GM12801 (cell line): ENCODE results near the gene CAMKMT.

Source experiments
- CTCF ChIP-seq: IDR thresholded peaks from one replicate; pipeline ENCODE4 v1.5.1; 2011; ENCODE audit warnings: control low read depth; ENCODE audit not compliant: insufficient read length; ENCODE audit errors: extremely low read depth

Gene CAMKMT

DNA sequence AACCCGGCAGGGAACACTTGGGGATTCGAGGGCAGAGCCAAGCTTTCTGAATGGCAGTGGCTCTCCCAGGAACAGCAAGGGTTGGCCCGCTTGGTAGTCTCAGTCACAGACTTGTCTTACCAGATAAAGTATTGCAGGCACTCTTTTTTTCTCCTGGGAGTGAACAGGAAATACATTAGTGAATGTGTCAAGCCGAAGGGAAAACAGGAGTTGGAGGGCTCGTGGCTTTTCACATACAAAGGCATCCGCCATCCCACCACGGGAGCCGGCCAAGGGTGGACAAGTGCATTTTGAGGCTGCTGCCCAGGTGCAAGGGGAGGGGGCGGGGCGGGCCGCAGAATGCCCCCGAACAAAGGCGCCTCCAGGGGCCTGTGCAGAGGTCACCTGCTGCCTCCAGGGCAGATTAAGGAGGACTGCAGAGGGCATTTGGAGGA, 416.5 kb downstream of the CAMKMT start:
- TF ChIP-seq CTCF = no peak

GRCh38 chr2:44778671-44779476, 417.1 kb downstream of the CAMKMT start:
- TF ChIP-seq CTCF = no peak

GRCh38 chr2:44779793-44780192, 418.0 kb downstream of the CAMKMT start:
- TF ChIP-seq CTCF = no peak

- no peak for TF ChIP-seq CTCF
Observed at GRCh38 chr2:44780406-44780805, 418.7 kb downstream of the CAMKMT start.

GRCh38 chr2:44785433-44785832, 423.7 kb downstream of the CAMKMT start:
- TF ChIP-seq CTCF = no peak

DNA sequence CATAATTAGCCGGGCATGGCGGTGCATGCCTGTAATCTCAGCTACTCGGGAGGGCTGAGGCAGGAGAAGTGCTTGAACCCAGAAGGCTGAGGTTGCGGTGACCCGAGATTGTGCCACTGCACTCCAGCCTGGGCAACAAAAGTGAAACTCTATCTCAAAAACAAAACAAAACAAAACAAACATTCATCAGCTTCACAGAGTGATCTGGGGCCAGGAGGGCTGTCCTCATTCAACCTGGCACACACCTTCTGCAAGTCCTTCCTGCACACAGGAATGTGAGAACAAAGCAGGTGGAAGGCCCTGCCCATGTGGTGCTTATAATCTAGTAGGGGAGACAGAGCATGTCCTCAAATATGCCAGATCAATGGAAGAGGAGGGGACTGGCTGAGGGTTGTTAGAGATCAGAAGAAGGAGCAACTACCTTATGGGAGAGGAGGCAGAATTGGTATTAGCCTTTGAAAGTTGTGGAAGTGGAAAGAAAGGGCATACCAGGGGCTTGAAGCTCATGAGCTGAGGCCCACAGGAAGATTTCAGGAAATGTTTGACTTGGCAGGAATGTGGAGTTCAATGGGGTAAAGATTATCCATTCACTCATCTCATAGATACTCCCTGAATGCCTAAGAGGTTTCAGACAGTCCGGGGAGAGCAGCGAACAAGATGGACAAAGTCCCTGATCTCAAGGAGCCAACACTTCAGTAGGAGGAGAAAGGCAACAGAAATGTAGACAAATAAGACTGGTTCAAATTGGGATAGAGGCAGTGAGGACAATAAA, 424.5 kb downstream of the CAMKMT start:
- TF ChIP-seq CTCF = no peak

- no peak for TF ChIP-seq CTCF
Observed at GRCh38 chr2:44786817-44787214, 425.1 kb downstream of the CAMKMT start.
